HG03442 (cell line): Measurements from ENCODE around the gene GNAT3.

Source experiments
- ATAC-seq: cut with Tn5 transposase; IDR thresholded peaks from one replicate; pipeline ENCODE4 v1.9.1; 2021; ENCODE audit warnings: mild to moderate bottlenecking, moderate library complexity; ENCODE audit not compliant: unreplicated experiment

GNAT3 gene

DNA sequence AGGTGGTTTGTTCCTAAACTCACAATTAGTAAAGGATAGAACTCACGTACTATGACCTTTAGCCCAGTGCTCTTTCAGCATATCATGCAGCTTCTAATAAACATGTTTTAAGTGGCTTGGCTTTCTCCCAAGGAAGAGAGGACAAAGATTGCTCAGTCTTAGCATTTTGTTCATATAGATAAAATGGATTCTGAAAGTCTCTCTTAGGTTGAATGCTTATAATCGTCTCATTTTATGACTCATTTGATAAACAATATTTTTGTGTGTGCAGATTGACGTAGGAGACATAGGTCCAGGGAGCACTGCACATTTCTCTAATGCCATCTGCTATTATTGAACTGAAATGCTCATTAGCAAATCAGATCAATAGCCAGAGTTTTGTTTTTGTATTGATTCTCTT, 44.8 kb downstream of the GNAT3 start:
- no peak for ATAC-seq

DNA sequence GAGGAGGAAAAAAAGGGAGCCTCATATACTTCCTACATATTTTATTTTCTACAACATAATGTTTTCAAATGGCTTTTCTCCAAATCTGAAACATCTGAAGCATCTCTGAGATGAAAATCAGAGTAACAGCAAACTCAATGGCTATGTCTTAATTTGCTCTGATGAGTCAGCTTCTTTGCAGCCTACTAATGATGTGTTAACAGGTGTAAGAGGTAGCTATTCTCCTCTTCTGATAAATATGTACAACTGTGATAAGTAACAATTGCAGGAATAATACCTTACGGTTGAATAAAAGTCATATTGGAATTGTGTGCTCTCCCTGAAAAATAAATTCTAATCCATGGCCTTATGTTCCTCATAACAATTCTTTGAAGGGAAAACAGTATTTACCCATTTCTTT, 45.2 kb downstream of the GNAT3 start:
- no peak for ATAC-seq

DNA sequence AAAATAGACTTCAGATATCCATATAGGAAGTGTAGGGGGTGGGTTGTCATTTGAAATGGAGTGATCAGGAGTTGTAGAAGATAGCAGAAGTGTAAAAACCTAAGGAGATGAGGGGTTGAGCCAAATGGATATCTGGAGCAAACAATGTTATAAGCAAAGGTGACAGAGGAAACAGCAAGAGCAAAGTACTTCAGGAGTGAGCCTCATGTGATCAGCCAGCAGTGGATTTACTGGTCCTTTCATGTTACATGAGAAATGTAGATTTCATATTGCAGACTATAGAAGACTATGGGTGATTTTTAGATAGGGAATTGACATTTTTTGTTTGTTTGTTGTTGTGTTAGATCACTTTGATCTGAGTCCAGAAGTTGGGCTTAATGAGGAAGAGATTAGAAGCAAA, 47.7 kb downstream of the GNAT3 start:
- no peak for ATAC-seq

GRCh38 chr7:80463272-80463920, 48.5 kb downstream of the GNAT3 start:
- ATAC-seq, result no peak

GRCh38 chr7:80460857-80461256, 51.0 kb downstream of the GNAT3 start:
- ATAC-seq, result no peak

DNA sequence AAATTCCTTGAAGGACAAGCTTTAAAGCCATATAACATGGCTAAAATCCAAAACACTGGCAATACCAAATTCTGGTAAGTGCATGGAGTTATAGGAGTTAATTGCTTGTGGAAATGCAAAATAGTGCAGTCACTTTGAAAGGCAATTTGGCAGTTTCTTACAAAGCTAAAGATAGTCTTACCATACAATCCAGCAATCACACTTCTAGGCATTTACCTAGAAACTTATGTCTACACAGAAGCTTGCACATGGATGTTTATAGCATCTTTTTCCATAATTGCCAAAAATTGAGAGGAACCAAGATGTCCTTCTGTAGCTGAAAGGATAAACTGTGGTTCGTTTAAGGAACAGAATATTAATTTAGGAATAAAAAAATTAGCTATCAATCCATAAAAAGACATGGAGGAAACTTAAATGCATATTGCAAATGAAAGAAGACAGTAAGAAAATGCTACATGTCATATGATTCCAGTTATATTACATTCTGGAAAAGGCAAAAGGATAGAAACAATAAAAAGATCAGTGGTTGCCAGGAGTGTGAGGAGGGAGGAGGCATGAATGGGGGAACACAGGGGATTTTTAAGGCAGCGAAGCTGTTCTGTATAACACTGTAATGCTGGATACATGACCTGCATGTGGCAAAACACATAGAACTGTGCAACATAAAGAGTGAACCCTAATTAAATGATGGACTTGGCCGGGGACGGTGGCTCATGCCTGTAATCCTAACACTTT, 51.9 kb downstream of the GNAT3 start:
- no peak for ATAC-seq

DNA sequence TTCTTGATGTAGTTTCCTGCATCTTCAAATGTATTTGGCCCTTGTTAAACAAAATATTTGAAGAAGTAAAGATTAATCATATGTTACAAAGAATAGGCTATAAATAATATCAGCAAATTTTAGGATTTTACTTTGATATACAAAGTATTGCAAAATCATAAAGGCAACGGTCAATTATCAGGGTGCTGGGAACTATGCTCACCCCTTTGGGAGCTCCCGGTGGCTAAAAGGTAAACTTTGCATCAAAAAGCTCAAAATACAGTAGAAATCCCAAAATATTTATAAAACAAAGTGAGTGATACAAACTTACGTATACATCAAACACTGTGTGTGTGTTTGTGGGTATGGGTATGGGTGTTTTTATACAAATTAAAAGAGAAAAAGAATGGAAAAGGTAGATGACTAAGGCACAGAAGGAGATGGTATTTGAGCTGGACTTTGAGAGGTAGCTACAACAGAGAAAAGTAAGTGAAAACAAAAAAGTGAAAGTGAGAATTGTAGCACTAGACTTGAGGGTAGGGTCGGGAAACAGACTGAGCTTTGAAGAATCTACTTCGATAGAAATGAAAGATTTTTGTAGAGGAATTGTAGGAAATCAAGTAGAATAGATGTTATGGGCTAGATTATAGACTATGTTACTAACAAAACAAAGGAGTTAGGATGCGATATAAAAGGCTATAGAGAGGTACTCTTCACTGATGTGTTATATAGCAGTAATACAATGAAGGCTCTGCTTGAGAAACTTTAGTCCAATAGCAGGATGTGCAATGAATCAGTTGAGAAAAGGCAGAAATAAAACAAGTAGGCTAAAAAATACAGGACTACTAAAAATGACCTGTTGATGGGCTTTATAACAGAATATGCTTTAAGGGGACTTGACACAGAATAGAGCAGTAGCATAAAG, 52.8 kb downstream of the GNAT3 start:
- no peak for ATAC-seq

DNA sequence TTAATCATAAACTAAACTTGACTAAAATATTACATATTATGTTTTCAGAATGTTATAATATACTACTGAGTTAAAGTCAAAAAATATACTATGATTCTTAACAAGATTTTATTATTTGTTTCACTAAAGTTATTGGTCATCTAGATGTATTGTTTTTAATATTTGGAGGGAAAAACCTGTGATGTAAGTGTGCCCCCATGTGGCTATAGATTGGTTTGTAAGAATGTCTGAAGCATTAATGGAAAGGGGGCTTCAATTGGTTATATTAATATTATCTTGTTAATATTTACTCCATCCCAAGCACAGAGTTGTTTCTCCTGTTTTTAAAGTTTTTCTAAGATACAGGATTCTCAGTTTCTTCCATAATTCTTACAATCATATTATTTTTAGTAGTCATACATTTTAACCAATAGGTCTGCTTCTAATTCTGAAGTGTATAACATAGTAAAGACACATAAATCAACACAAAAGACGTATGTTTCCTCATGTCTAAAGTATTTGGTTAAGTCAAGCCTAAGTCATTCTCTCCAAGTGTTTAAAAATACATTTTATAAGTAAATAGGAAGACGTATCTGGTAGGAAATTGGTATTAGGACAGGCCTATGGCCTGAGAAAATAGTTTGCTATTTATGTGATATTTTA, 58.0 kb downstream of the GNAT3 start:
- ATAC-seq, result no peak

GRCh38 chr7:80450621-80451308, 61.1 kb downstream of the GNAT3 start:
- no peak for ATAC-seq

- no peak for ATAC-seq
Observed at GRCh38 chr7:80449836-80450235, 62.0 kb downstream of the GNAT3 start.

GRCh38 chr7:80445351-80445750, 66.5 kb downstream of the GNAT3 start:
- ATAC-seq, result no peak

- no peak for ATAC-seq
Observed at GRCh38 chr7:80444811-80445210, 67.1 kb downstream of the GNAT3 start.

DNA sequence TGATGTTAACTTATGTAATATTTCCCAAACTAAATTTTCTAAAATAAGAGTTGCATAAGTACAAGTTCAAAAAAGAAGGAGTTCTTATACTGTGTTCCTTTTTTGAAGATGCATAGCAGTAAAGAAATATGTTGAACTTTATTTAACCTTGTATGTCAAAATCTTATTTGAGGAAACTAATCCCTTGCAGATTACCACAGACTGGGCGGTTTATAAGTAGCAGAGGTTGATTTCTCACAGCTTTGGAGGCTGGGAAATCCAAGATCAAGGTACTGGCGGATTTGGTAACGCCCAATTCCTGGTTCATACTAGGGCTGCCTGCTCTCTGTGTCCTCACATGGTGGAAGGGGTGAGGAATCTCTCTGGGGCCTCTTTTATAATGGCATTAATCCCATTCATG, 68.5 kb downstream of the GNAT3 start:
- ATAC-seq, result no peak

GRCh38 chr7:80440883-80441282, 71.0 kb downstream of the GNAT3 start:
- ATAC-seq, result no peak

GRCh38 chr7:80439894-80440821, 71.7 kb downstream of the GNAT3 start:
- ATAC-seq, result no peak

- no peak for ATAC-seq
Observed at GRCh38 chr7:80435521-80435920, 76.3 kb downstream of the GNAT3 start.

DNA sequence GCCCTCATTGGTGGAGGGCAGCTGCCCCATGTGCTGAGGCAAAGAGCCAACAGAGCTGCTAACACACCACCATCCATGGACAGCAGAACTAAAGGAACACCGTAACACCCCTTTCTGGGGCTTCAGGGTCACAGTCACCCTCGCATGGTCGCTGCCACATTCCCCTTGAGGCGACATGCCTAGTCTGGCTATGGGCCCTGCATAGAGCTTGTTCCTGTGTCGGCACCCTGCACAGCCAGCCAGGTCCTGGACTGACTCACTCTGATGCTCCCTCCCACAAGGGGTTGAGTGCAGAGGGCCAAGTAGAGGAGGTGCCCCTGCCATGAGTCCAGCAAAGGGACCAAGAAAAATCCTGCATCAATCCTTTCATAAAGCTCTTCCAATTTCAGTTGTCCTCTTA, 77.8 kb downstream of the GNAT3 start:
- ATAC-seq, result no peak

DNA sequence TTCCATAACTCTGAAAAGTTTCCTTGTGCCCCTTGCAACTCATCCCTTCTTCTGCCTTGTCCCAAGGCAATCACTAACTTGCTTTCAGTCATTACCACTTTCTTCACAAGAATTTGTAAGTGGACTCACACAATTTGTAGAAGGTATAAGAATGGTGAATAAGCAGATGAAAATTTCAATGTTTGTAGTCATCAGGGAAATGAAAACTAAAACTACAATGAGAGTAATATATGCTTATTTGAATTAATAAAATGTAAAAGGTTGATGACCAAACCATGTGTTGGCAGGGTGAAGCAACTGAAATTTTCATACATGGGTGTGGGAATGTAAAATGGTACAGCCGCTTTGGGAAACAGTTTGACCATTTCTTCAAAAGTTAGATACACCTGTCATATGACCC, 79.7 kb downstream of the GNAT3 start:
- no peak for ATAC-seq

DNA sequence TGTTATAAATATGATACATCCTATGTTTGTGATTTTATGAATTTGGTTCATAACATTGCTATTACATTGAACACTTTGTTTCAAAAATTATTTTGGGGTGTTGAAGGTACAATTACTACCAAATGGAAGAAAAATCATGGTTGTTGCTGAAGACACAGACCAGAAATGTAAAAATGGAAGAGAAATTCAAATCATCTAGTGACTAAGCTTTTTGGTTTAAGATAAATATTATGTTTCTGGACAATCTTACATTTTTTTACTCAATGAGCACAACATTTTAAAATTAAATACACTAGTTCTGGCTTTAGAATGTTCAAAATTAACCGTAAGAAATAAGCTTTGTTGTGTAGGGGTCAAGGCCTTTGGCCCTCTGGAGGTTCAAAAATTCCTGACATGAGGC, 82.7 kb downstream of the GNAT3 start:
- no peak for ATAC-seq
